Erythroblast (primary cell): ENCODE results near the gene PRSS8.

ENCODE experiments used
- GATA1 ChIP-seq: IDR thresholded peaks from 2 replicates; pipeline ENCODE4 v1.6.1; 2011; ENCODE audit warnings: low read depth, mild to moderate bottlenecking, control low read depth, low read length, moderate library complexity
- POLR2A ChIP-seq: IDR thresholded peaks from 2 replicates; pipeline ENCODE4 v1.6.1; 2011; ENCODE audit warnings: mild to moderate bottlenecking, low read length

DNA sequence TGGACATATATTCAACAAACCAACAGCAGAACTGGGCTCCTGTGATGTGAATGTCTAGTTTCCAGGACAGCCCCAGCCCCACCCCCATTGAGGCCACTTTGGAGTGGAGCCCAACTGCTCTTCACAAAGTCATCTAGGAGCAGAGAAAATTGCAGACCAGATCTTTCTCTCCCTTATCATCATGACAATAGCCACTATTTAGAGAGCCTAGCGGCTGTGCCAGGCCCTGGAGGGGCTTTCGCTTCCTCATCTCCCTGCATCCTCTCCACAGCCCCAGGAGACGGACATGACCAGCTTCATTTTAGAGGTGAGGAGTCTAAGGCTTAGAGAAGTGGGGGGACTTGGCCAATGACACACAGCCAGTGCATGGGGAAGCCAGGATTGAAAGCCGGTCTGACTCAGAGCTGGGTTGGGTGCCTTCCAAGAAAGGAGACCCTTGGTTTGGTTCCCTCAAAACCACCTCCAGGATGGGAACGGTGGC, 1.4 kb downstream of the PRSS8 start:
- no peak for TF ChIP-seq POLR2A
- TF ChIP-seq GATA1: no peak
